ENCODE measurements around the gene C16orf86.
A peak's percentile ranks its signal among the peaks of the same experiment; 100 is the strongest.
"Not testable (repeated sequence)": the region's sequence is repeated elsewhere in the genome, so short reads cannot be mapped to it uniquely, and the experiment has no call there.

C16orf86 gene

DNA sequence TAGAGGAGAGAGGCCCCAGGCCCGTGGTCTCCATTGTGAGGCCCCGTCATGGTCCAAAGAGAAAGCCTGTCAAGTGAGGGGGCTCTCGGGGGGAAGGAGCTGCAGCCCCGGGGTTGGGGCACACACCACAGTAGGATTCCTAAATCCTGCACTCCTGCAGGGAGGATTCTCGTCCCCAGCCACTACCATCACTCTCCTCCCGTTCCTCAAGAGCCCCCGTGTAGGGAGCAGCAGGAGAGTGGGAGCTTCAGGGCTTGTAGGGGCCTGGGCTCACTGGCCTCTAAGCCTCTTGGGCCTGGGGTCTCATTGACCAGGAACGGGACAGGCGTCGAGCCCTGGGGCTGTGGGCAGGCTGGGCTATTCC, 821 bp downstream of the C16orf86 start:
- DNase-seq (ENCODE audit: low spot score) = peak; percentile 19

DNA sequence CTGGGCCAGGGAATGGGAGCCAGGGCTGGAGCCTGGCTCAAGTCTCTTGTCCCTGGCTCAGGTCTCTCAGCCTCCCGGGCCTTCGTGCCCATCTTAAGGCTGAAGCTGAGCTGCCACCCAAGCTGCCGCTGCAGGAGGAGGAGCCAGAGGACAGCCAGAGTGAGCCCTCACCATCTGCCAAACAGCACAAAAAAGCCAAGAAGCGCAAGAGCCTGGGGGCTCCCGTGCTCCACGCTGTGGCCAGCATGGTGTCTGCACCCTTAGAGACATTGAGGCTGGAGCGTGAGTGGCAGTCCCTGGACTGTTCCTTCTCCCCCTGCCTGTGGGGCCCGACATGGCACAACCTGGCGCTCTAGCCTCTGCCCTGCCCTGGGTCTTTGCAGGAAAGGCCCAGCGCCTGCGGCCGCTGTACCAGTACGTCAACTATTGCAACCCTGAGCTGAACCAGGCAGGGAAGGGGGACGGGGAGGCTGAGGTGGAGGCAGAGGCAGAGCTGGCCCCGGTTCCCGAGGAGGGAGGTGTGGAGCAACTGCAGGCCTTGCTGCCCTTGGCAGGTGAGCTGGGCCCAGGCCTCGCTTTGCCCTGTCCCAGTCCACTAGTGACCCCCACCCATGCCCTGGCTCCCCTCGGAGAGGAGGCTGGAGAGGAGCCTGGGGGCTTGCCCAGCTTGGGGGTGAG, 1.3 kb downstream of the C16orf86 start:
- DNase-seq (ENCODE audit: low spot score) = peak; percentile 91

GRCh38 chr16:67668495-67669157, 2.0 kb downstream of the C16orf86 start:
- DNase-seq (ENCODE audit: low spot score) = peak; percentile 38

DNA sequence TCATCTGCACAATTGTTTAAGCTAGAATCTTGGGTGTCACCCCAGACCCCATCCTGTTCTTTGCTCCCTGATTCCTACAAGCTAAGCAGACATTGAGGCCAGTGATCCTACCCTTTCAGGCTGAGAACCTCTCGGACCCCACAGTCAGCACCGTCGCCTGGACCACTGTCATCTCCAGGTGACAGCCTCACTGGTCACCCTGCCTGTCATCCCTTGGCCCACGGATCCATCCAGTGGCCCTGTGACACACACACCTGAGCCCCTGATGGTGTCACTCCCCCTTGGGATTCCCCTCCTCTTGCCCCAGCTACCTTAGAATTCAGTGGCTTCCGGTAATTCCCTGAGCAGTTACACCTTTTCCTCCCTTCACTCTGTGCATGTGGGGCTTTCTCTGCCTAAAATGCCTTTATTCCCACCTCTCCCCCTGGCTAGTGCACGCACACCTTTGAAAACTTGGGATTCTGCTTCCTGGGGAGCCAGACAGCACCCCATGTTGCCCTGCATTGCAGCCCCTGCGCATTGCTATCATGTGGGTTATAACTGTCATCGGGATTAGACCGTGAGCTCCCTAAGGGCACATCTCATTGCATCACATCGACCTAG, 3.0 kb downstream of the C16orf86 start:
- peak; percentile 5 for DNase-seq (ENCODE audit: low spot score)

DNA sequence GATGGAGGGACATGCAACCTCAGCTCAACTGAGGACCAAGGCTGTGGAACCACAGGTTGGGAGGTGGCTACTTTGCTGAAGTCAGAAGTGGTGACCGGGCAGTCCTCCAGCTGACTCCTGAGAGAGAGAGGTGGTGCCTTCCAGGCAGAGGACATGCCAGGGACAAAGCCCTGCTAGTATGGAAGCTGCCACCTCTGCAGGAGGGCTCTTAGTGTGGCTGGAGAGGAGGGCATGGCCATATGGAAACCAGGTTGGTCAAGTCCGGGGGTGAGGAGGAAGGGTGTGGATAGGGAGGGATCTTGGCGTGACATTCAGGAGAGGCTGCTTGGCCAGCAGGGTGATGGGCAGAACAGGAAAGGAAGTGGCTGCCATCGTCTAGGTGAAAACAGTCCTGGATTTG, 5.7 kb downstream of the C16orf86 start:
- DNase-seq (ENCODE audit: low spot score) = peak; percentile 13

DNA sequence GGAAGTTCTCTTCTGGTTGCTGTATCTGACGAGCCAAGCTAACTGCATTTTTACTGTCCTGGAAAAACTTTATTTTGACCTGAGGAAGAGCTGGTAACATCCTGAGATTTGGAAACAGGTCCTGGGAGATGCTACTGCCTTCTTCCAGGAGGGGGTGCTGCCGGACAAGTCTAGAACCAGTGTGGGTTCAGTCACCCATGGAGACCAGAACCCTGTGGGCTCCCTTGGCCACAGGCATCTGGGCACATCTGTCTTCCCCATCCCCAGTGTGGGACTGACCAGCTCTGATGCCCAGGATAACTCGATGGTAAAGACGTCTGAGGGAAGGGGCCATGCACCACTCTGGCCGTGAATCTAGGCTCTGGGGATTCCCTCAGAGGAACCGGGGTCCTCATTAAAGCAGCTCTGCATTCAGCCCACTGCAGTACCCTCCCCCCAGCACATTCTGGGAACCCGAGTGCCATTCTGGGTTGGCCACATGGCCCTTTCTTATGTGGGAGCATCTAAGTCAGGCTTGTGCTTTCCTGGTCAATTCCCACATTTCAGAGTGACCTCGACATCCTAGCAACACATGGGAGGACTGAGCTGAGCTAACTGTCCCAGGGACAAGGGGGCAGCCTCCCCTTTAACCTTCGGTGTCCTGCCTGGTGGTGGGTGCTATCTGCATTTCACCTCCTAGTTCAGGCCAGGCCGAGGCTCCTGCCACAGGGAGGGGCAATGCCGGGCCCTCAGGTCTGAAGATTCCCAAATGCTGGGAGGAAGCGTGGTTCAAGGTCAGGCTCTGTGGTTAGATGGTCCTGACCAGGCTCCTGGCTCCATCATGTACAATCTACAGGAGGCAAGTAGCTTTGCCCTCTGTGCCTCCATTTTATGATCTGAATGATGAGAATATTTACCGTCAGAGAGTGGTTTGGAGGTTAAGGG, 6.4 kb downstream of the C16orf86 start:
- DNase-seq (ENCODE audit: low spot score) = peak; percentile 81

GRCh38 chr16:67673712-67674580, 7.3 kb downstream of the C16orf86 start:
- peak; percentile 25 for DNase-seq (ENCODE audit: low spot score)

GRCh38 chr16:67674851-67675578, 8.4 kb downstream of the C16orf86 start:
- DNase-seq (ENCODE audit: low spot score) = peak; percentile 15

DNA sequence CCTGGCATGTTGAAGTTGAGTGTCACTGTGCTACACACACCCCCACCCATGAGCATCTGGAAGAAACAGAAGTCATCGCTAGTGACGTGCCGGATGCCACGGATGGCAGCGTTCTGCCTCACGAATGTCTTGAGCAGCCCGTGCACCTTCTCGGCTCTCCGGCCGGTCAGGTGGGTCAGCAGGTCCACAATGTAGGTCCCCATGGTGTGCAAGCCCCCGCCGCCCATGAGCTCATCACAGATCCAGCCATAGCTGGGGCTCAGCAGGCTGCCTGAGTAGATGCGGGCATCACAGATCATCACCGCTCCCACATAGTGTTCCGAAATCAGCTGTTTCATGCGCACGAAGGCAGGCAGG, 8.9 kb downstream of the C16orf86 start:
- no peak for DNase-seq (ENCODE audit: low spot score)

DNA sequence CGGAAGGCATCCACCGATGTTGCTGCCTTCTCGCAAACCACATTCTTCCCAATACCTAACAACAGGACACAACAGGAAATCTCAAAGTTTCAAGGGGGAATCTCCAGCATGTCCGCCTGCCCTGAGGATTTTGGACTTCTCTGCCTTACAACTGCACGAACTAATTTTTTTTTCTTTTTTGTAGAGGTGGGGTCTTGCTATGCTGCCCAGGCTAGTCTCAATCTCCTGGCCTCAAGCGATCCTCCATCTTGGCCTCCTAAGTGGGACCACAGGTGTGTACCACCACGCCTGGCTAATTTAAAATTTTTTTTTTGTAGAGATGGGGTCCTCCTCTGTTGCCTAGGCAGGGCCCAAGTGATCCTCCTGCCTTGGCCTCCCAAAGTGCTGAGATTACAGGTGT, 9.4 kb downstream of the C16orf86 start:
- DNase-seq (ENCODE audit: low spot score) = no peak

DNA sequence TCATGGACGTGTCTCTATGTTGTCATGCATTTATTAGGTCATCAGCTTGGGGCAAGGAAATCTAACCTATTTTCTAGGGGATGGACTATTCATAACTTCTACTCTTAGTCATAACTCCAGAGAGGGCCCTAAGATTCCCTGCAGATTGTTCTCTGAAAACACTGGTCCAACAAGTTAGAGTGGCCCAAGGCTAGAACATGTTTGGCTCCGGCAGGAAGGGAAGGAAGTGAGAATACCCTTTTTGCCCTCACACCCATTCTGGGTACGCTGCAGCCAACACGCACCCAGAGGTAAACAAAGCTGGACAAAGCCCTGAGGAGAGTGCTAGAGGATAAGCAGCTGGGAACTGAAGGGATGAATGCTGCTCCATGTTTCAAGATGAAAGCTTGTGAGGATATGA, 9.9 kb downstream of the C16orf86 start:
- DNase-seq (ENCODE audit: low spot score) = no peak

GRCh38 chr16:67676939-67677338, 10.3 kb downstream of the C16orf86 start:
- DNase-seq (ENCODE audit: low spot score) = no peak

DNA sequence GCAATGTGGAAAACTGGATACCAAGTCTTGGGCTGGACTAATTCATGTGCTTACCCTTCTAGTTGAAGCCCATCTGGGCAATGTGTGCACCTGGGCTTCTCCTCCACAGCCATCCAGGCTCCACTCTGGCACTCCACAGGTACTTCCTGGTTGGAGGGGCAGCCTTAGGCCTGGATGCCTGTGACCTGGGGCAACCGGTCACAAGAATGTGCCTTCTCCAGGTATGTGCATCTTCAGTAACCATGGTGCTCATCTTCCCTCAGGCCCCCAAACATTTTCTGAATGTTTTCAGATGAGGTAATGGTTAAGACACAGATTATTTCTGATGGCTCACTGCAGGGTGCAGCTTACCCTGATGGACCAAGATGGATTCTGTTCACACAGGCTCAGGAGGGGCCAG, 11.1 kb downstream of the C16orf86 start:
- no peak for DNase-seq (ENCODE audit: low spot score)

DNA sequence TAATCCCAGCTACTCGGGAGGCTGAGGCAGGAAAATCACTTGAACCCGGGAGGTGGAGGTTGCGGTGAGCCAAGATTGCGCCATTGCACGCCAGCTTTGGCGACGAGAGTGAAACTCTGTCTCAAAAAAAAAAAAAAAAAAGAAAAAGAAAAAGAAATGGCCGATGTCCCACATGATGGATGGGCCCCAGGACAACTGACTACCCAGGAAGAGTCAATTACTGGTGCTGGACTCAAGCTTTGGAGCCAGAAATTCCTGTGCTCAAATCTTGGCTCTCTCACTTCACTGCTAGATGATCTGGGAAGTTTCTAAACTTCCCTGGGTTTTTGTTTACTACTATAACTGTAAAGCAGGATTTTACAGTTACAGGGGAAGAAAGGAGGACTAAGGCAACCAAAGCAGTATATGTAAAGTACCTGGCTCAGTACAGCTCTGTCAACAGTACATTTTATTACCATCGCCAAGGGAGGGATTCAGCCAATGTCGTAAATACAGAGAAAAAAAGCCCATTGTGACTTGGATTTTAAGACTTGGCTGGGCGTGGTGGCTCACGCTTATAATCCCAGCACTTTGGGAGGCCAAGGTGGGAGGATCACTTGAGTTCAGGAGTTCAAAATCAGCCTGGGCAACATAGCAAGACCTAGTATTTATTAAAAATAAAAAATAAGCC, 11.9 kb downstream of the C16orf86 start:
- no peak for DNase-seq (ENCODE audit: low spot score)

GRCh38 chr16:67679935-67680897, 13.6 kb downstream of the C16orf86 start:
- DNase-seq (ENCODE audit: low spot score) = no peak

DNA sequence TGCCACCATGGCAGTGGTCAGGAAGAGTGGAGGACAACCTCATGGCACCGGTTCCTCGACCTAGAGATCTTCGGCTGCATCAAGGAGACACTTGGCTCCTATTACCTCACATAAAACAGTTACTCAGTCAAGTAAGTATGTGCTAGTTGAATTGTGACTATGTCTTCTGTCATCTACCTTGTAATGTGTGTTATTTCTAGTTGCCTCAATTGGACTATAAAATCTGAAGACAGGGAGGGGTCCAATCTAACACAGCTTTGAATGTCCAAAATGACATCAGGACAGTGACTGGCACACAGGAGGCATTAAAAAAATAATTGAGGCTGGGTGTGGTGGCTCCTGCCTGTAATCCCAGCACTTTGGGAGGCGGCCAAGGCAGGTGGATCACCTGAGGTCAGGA, 17.2 kb downstream of the C16orf86 start:
- no peak for DNase-seq (ENCODE audit: low spot score)

GRCh38 chr16:67685388-67686112, 18.9 kb downstream of the C16orf86 start:
- DNase-seq (ENCODE audit: low spot score) = no peak

DNA sequence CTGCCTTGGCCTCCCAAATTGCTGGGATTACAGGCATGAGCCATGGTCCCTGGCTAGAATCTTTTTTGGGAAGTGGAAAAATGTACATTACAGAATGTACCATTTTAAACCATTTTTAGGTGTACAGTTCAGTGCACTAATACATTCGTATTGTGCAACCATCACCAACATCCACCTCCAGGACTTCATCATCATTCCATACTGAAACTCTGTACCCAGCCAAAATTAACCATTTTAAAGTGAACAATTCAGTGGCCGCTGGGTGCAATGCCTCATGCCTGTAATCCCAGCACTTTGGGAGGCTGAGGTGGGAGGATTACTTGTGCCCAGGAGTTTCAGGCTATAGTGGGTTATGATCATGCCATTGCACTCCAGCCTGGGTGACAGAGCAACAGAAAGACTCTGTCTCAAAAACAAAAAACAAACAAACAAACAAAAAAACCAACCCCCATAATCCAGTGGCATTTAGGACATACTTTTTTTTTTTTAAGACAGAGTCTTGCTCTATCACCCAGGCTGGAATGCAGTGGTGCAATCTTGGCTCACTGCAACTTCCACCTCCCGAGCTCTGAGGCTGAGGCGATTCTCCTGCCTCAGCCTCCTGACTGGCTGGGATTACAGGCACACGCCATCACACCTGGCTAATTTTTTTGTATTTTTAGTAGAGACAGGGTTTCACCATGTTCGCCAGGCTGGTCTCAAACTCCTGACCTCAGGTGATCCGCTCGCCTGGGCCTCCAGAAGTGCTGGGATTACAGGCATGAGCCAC, 27.1 kb downstream of the C16orf86 start:
- DNase-seq (ENCODE audit: low spot score) = not testable (repeated sequence)

All from D341Med (cell line).